CD14-positive monocyte (primary cell): ENCODE data around the gene GALNT14. TPM values are rescaled to one million over a fixed set of nuclear protein-coding genes. Genes with fewer than 3 reads are reported as not detected.

Experiments
- DNase-seq, 3 donors: peaks; one replicate each; pipeline ENCODE4 v3.0.0-alpha.2; 2011 to 2022
- H2AFZ ChIP-seq: 2 replicates; pipeline ENCODE4 v1.6.0; 2012; ENCODE audit warnings: mild to moderate bottlenecking, low read depth, low read length, inconsistent platforms; ENCODE audit not compliant: insufficient read depth, poor library complexity, severe bottlenecking
- H3K27ac ChIP-seq, 2 donors: 1 replicate in 1 of 2; 2 replicates in 1 of 2; pipeline ENCODE4 v1.5.1; 2012 to 2013; ENCODE audit warnings: low read length in 2 of 2, control low read depth in 1 of 2, inconsistent platforms in 1 of 2, low read depth in 1 of 2, mild to moderate bottlenecking in 1 of 2
- H3K27me3 ChIP-seq, 2 donors: one replicate each; pipeline versions ENCODE4 v1.6.0 to v1.6.1; 2011 to 2013; ENCODE audit warnings: low read length in 2 of 2; ENCODE audit not compliant: control insufficient read depth in 2 of 2, insufficient read depth in 2 of 2
- H3K36me3 ChIP-seq, 2 donors: replicated peaks in 1 of 2; 1 replicate in 1 of 2; 2 replicates in 1 of 2; pipeline versions ENCODE4 v1.5.1 to v1.6.1; 2012 to 2013; ENCODE audit warnings: low read length in 2 of 2, control low read depth in 1 of 2, inconsistent platforms in 1 of 2, mild to moderate bottlenecking in 1 of 2; ENCODE audit not compliant: insufficient read depth in 2 of 2, control insufficient read depth in 1 of 2
- H3K4me1 ChIP-seq, 2 donors: 1 replicate in 1 of 2; 2 replicates in 1 of 2; pipeline versions ENCODE4 v1.5.1 to v1.6.1; 2012 to 2013; ENCODE audit warnings: low read length in 2 of 2, control low read depth in 1 of 2, inconsistent platforms in 1 of 2, mild to moderate bottlenecking in 1 of 2, moderate library complexity in 1 of 2; ENCODE audit not compliant: insufficient read depth in 2 of 2, control insufficient read depth in 1 of 2
- H3K4me2 ChIP-seq: replicated peaks from 2 replicates; pipeline ENCODE3; 2012; ENCODE audit warnings: low read length, moderate library complexity, mild to moderate bottlenecking; ENCODE audit not compliant: poor library complexity, severe bottlenecking; ENCODE audit errors: extremely low read depth
- H3K4me3 ChIP-seq, 3 experiments: fragments of 200-600 bp in 1 of 3; sonication (generic) in 1 of 3; replicated peaks in 1 of 3; 1 replicate in 2 of 3; 2 replicates in 1 of 3; pipeline ENCODE4 v1.5.1; 2011 to 2013; ENCODE audit warnings: low read length in 3 of 3, mild to moderate bottlenecking in 3 of 3, control low read depth in 2 of 3, low read depth in 2 of 3, inconsistent platforms in 1 of 3, moderate library complexity in 1 of 3
- H3K79me2 ChIP-seq: 2 replicates; pipeline ENCODE4 v1.6.0; 2012; ENCODE audit warnings: mild to moderate bottlenecking, control low read depth, inconsistent platforms, low read length, moderate library complexity; ENCODE audit not compliant: insufficient read depth
- H3K9ac ChIP-seq: 2 replicates; pipeline ENCODE4 v1.6.0; 2017; ENCODE audit warnings: low read length, mild to moderate bottlenecking; ENCODE audit not compliant: insufficient read depth, poor library complexity, severe bottlenecking
- H3K9me3 ChIP-seq, 2 donors: replicated peaks in 1 of 2; 1 replicate in 1 of 2; 2 replicates in 1 of 2; pipeline versions ENCODE4 v1.5.1 to v1.6.1; 2012 to 2013; ENCODE audit warnings: low read length in 2 of 2, control low read depth in 1 of 2; ENCODE audit not compliant: control insufficient read depth in 1 of 2, insufficient read depth in 1 of 2
- H4K20me1 ChIP-seq: 2 replicates; pipeline ENCODE4 v1.6.0; 2012; ENCODE audit warnings: mild to moderate bottlenecking, low read length, control low read depth, moderate library complexity; ENCODE audit not compliant: insufficient read depth
- H3K27ac Mint-ChIP-seq, 7 donors: one replicate each; pipeline ENCODE4 v1.8.0; 2020; ENCODE audit warnings: mild to moderate bottlenecking in 7 of 7, mixed read lengths in 7 of 7, moderate library complexity in 6 of 7, inconsistent platforms in 2 of 7
- H3K27me3 Mint-ChIP-seq, 3 donors: one replicate each; pipeline ENCODE4 v1.8.0; 2021 to 2022; ENCODE audit warnings: low read depth in 3 of 3, mild to moderate bottlenecking in 3 of 3, mixed read lengths in 3 of 3, moderate library complexity in 3 of 3, inconsistent platforms in 1 of 3
- H3K36me3 Mint-ChIP-seq, 2 donors: one replicate each; pipeline ENCODE4 v1.8.0; 2020; ENCODE audit warnings: mixed read lengths in 2 of 2, inconsistent platforms in 1 of 2, mild to moderate bottlenecking in 1 of 2
- H3K4me1 Mint-ChIP-seq: one replicate; pipeline ENCODE4 v1.8.0; 2020; ENCODE audit warnings: mild to moderate bottlenecking, mixed read lengths
- H3K4me3 Mint-ChIP-seq, 2 donors: one replicate each; pipeline ENCODE4 v1.8.0; 2020; ENCODE audit warnings: mild to moderate bottlenecking in 2 of 2, mixed read lengths in 2 of 2, moderate library complexity in 1 of 2
- H3K9me3 Mint-ChIP-seq, 7 donors: one replicate each; pipeline ENCODE4 v1.8.0; 2020 to 2022; ENCODE audit warnings: mixed read lengths in 7 of 7, mild to moderate bottlenecking in 6 of 7, moderate library complexity in 6 of 7, inconsistent platforms in 2 of 7
- WGBS: methylation state at CpG from one replicate; pipeline ENCODE4 v1.1.5; 2013; ENCODE audit warnings: missing lambda C conversion rate; ENCODE audit not compliant: insufficient coverage; 5-methylcytosine and 5-hydroxymethylcytosine counted together
- intact Hi-C, 2 donors: fragments of 100-400 bp; cut with micrococcal nuclease; formaldehyde crosslinking; loops; one replicate each; pipeline versions ENCODE4 v1.15.0 to v1.15.1; 2023
- polyA plus RNA-seq, 3 donors: library from polyadenylated mRNA; depleted of rRNA in 1 of 3; unstranded in 2 of 3; stranded (reverse) in 1 of 3; fragments of 300-500 nt in 2 of 3; fragments of >200 nt in 1 of 3; fragmentation: Illumina TruSeq in 2 of 3; gene quantifications; 1 replicate in 2 of 3; 2 replicates in 1 of 3; pipeline ENCODE4 v1.2.3, GENCODE V29; 2012 to 2021
- TF ChIP-seq, protein P1 (sequence below): fragments of 200-600 bp; IDR thresholded peaks from one replicate; pipeline ENCODE4 v1.8.0; 2022; ENCODE audit warnings: antibody characterized with exemption, mild to moderate bottlenecking

GALNT14 gene
- polyA plus RNA-seq, 3 donors = 0.33 TPM; not detected in 2

- Histone ChIP-seq H3K9ac (no peak overlapping the region), H3K36me3 (no peaks in the 10 kb centered on the region), H3K4me2 (no peak overlapping the region), H2AFZ (no peak overlapping the region), H3K4me1 (no peaks in the 10 kb centered on the region), H3K27ac (no peak overlapping the region), H3K9me3 (no peaks in the 10 kb centered on the region), H3K4me3 (no peak overlapping the region), H4K20me1 (no peaks in the 10 kb centered on the region), H3K79me2 (no peaks in the 10 kb centered on the region), H3K27me3 (no peaks in the 10 kb centered on the region)
- intact Hi-C loops = no loop called here
- TF ChIP-seq, protein P1, sequence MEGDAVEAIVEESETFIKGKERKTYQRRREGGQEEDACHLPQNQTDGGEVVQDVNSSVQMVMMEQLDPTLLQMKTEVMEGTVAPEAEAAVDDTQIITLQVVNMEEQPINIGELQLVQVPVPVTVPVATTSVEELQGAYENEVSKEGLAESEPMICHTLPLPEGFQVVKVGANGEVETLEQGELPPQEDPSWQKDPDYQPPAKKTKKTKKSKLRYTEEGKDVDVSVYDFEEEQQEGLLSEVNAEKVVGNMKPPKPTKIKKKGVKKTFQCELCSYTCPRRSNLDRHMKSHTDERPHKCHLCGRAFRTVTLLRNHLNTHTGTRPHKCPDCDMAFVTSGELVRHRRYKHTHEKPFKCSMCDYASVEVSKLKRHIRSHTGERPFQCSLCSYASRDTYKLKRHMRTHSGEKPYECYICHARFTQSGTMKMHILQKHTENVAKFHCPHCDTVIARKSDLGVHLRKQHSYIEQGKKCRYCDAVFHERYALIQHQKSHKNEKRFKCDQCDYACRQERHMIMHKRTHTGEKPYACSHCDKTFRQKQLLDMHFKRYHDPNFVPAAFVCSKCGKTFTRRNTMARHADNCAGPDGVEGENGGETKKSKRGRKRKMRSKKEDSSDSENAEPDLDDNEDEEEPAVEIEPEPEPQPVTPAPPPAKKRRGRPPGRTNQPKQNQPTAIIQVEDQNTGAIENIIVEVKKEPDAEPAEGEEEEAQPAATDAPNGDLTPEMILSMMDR = no peak
- Mint-ChIP-seq H3K36me3 (no peaks in the 10 kb centered on the region), H3K9me3 (peaks cover 0 to 8% (median 2%) of the 10 kb centered on the region in 7 donors), H3K27me3 (peaks cover 0 to 1% (median 0%) of the 10 kb centered on the region in 3 donors), H3K4me3 (no peak overlapping the region), H3K27ac (peak overlapping the region in 1 of 7 donors; percentile 1), H3K4me1 (peaks cover 8% of the 10 kb centered on the region)
- 90% methylated on average over 2 of the region's 3 CpGs for WGBS
- no peak for DNase-seq
Observed at GRCh38 chr2:31057691-31058090, 80.5 kb downstream of the GALNT14 start.

DNA sequence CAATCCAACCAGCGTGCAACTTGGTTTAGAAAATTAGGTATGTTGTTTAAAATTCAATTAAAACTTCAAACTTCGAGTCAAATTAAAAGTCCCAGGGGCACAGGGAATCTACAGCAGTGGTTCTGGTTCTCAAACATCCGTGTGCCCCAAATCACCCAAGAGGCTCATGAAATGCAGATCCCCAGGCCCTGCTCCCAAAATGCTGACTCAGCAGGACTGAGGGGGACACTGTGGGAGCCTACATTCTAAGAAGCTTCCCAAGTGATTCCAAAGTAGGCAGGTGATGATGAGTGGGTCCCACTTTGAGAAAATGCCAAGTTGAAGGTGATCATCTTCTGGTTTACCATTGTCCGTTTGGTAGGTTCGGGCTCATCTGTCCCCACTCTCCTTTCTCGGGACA is 82.3 kb downstream of the GALNT14 start:
- WGBS = 93% methylated on average over 5 of the region's 6 CpGs
- peaks cover 24% of the 10 kb centered on the region for H3K4me1 Mint-ChIP-seq
- Histone ChIP-seq H3K79me2 (no peaks in the 10 kb centered on the region), H3K4me3 (no peak overlapping the region), H3K9me3 (no peaks in the 10 kb centered on the region), H3K27me3 (no peaks in the 10 kb centered on the region), H3K36me3 (no peaks in the 10 kb centered on the region), H3K9ac (no peak overlapping the region), H3K27ac (no peak overlapping the region), H2AFZ (no peak overlapping the region), H3K4me2 (no peak overlapping the region), H3K4me1 (peaks cover 15% of the 10 kb centered on the region in 2 donors), H4K20me1 (no peaks in the 10 kb centered on the region)
- H3K4me3 Mint-ChIP-seq = no peak overlapping the region
- no peaks in the 10 kb centered on the region for H3K36me3 Mint-ChIP-seq
- DNase-seq = no peak
- intact Hi-C loops = no loop called here
- no peak overlapping the region for H3K27ac Mint-ChIP-seq
- H3K9me3 Mint-ChIP-seq = peaks cover 0 to 3% (median 0%) of the 10 kb centered on the region in 7 donors
- TF ChIP-seq, protein P1 = no peak
- peaks cover 0 to 1% (median 1%) of the 10 kb centered on the region in 3 donors for H3K27me3 Mint-ChIP-seq
